CD8-positive, alpha-beta memory T cell (primary cell): ENCODE measurements around the gene MID1. TPM values are rescaled to one million over a fixed set of nuclear protein-coding genes. Genes with fewer than 3 reads are reported as not detected.

ENCODE experiments used
- CTCF ChIA-PET: fragments of 350-600 bp; sonication (Branson Sonifier 250); formaldehyde crosslinking; loops from one replicate; lab custom pipeline; 2021; ENCODE audit warnings: antibody characterized with exemption; lab: Charles Lee
- POLR2A ChIA-PET: fragments of 350-600 bp; sonication (Branson Sonifier 250); formaldehyde crosslinking; loops from one replicate; lab custom pipeline; 2021; ENCODE audit warnings: antibody characterized with exemption; lab: Charles Lee
- DNase-seq, 5 donors: peaks; one replicate each; pipeline versions ENCODE4 v3.0.0 to v3.0.0-alpha.2; 2020 to 2022; ENCODE audit warnings: mixed read lengths in 1 of 5
- H3K27ac ChIP-seq: one replicate; pipeline ENCODE4 v1.7.0; 2013; ENCODE audit warnings: low read depth, mild to moderate bottlenecking, low read length, moderate library complexity
- H3K27me3 ChIP-seq: 2 replicates; pipeline ENCODE4 v1.7.0; 2013; ENCODE audit warnings: low read length, mild to moderate bottlenecking; ENCODE audit not compliant: insufficient read depth, poor library complexity, severe bottlenecking
- H3K36me3 ChIP-seq: 2 replicates; pipeline ENCODE4 v1.7.0; 2013; ENCODE audit warnings: mild to moderate bottlenecking, low read length, moderate library complexity; ENCODE audit not compliant: insufficient read depth
- H3K4me1 ChIP-seq: 2 replicates; pipeline ENCODE4 v1.7.0; 2013; ENCODE audit warnings: mild to moderate bottlenecking, low read length, moderate library complexity; ENCODE audit not compliant: insufficient read depth
- H3K4me3 ChIP-seq: 2 replicates; pipeline ENCODE4 v1.7.0; 2013; ENCODE audit warnings: mild to moderate bottlenecking, low read length
- H3K9me3 ChIP-seq: 2 replicates; pipeline ENCODE4 v1.7.0; 2013; ENCODE audit warnings: mild to moderate bottlenecking, low read length
- H3K27ac Mint-ChIP-seq, 8 donors: one replicate each; pipeline ENCODE4 v1.8.0; 2020 to 2021; ENCODE audit warnings: mixed read lengths in 8 of 8, mild to moderate bottlenecking in 6 of 8, inconsistent platforms in 3 of 8, moderate library complexity in 3 of 8
- H3K27me3 Mint-ChIP-seq, 2 donors: one replicate each; pipeline ENCODE4 v1.8.0; 2020 to 2021; ENCODE audit warnings: mixed read lengths in 2 of 2, mild to moderate bottlenecking in 1 of 2, moderate library complexity in 1 of 2
- H3K36me3 Mint-ChIP-seq, 3 donors: one replicate each; pipeline ENCODE4 v1.8.0; 2020 to 2021; ENCODE audit warnings: mixed read lengths in 3 of 3, inconsistent platforms in 1 of 3, mild to moderate bottlenecking in 1 of 3
- H3K4me1 Mint-ChIP-seq, 3 donors: one replicate each; pipeline ENCODE4 v1.8.0; 2020 to 2021; ENCODE audit warnings: mixed read lengths in 3 of 3, inconsistent platforms in 1 of 3, mild to moderate bottlenecking in 1 of 3
- H3K4me3 Mint-ChIP-seq, 7 donors: one replicate each; pipeline ENCODE4 v1.8.0; 2020 to 2021; ENCODE audit warnings: mixed read lengths in 7 of 7, mild to moderate bottlenecking in 6 of 7, moderate library complexity in 4 of 7, inconsistent platforms in 2 of 7
- H3K9me3 Mint-ChIP-seq, 5 donors: one replicate each; pipeline ENCODE4 v1.8.0; 2020 to 2022; ENCODE audit warnings: mixed read lengths in 5 of 5, mild to moderate bottlenecking in 3 of 5, moderate library complexity in 2 of 5, inconsistent platforms in 1 of 5
- polyA plus RNA-seq: library from polyadenylated mRNA; unstranded; fragments of 300-500 nt; fragmentation: Illumina TruSeq; gene quantifications from one replicate; pipeline ENCODE4 v1.2.3, GENCODE V29; 2021
- total RNA-seq, 2 experiments: library from RNA; stranded (reverse); gene quantifications; one replicate each; pipeline ENCODE4 v1.2.3, GENCODE V29; 2021

MID1 gene
- total and polyA plus RNA-seq, 3 experiments from 2014 or later = not detected

DNA sequence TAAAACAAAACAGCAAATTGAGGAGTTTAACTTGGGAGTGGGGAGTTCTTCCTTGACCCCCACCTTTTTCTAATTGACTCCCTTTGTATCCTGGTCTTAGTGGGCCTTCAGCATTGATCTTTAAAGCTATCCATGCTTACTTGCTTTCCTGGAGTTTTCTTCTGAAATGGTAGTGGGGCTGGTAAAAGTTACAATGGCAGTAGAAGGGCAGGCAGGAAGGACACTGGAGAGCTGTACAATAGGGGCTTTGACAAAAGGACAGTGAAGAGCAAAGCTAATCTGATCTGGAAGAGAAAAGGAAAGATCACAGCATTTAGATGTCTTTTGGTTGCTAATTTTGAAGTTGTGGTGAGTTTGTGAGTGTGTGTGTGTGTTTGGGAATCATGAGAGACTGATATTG, 111.5 kb downstream of the MID1 start:
- ChIA-PET POLR2A (no interaction called here), CTCF (no interaction called here)
- Mint-ChIP-seq H3K4me3 (no peak overlapping the region), H3K27ac (no peak overlapping the region), H3K4me1 (no peaks in the 10 kb centered on the region), H3K36me3 (no peaks in the 10 kb centered on the region), H3K27me3 (peaks cover 0 to 3% of the 10 kb centered on the region in 2 donors), H3K9me3 (peaks cover 0 to 3% (median 1%) of the 10 kb centered on the region in 5 donors)
- H3K4me1 ChIP-seq = no peaks in the 10 kb centered on the region
- no peaks in the 10 kb centered on the region for H3K27me3 ChIP-seq
- no peaks in the 10 kb centered on the region for H3K36me3 ChIP-seq
- no peak overlapping the region for H3K4me3 ChIP-seq
- H3K9me3 ChIP-seq = no peaks in the 10 kb centered on the region
- DNase-seq = no peak
- no peak overlapping the region for H3K27ac ChIP-seq

DNA sequence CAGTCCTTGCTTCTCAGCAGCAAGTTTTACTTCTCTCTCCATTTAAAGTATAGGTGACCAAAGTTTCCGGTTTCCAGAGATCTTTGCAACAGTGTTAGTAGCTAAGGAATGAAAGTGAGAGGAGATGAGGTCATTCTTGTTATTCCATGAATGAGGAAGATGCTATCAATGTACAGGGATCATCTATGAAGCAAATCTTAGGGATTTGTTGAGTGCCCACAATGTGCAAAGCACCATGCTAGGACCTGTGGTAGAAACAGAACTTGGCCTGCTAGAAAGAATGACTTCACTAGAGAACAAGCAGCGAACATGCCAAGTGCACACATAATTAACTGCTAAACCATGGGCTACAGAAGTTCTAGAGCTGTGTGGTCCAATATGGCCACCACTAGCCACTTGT, 112.5 kb downstream of the MID1 start:
- ChIA-PET CTCF (no interaction called here), POLR2A (no interaction called here)
- no peaks in the 10 kb centered on the region for H3K36me3 ChIP-seq
- no peaks in the 10 kb centered on the region for H3K9me3 ChIP-seq
- no peaks in the 10 kb centered on the region for H3K4me1 ChIP-seq
- Mint-ChIP-seq H3K4me3 (no peak overlapping the region), H3K27ac (no peak overlapping the region), H3K27me3 (peaks cover 0 to 3% of the 10 kb centered on the region in 2 donors), H3K4me1 (no peaks in the 10 kb centered on the region), H3K9me3 (peaks cover 0 to 3% (median 1%) of the 10 kb centered on the region in 5 donors), H3K36me3 (no peaks in the 10 kb centered on the region)
- DNase-seq = no peak
- H3K27ac ChIP-seq = no peak overlapping the region
- no peaks in the 10 kb centered on the region for H3K27me3 ChIP-seq
- H3K4me3 ChIP-seq = no peak overlapping the region

DNA sequence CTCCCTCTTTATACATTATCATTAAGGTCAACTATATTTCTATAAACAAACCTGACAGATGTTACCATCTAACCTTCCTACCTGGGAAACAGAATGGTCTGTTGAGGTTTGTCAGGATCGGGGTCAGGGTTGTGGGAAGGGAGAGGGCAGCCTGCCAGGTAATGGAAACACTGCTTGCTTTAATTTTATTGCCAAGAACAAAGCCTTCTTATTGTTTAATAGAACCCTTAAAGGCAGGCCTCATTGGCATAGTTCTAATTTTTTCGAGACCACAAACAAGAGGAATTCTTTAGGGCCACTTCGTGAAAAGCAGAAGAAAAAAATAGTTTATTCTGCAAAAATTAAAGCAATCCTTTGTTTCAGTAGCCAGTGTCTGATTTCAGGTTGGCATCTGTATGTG, 113.2 kb downstream of the MID1 start:
- Mint-ChIP-seq H3K27ac (no peak overlapping the region), H3K4me3 (no peak overlapping the region), H3K27me3 (peaks cover 0 to 3% of the 10 kb centered on the region in 2 donors), H3K4me1 (no peaks in the 10 kb centered on the region), H3K36me3 (no peaks in the 10 kb centered on the region), H3K9me3 (peaks cover 0 to 7% (median 1%) of the 10 kb centered on the region in 5 donors)
- Histone ChIP-seq H3K4me3 (no peak overlapping the region), H3K27me3 (no peaks in the 10 kb centered on the region), H3K9me3 (no peaks in the 10 kb centered on the region), H3K4me1 (no peaks in the 10 kb centered on the region), H3K27ac (no peak overlapping the region), H3K36me3 (no peaks in the 10 kb centered on the region)
- POLR2A ChIA-PET = no interaction called here
- no peak for DNase-seq
- CTCF ChIA-PET = no interaction called here

DNA sequence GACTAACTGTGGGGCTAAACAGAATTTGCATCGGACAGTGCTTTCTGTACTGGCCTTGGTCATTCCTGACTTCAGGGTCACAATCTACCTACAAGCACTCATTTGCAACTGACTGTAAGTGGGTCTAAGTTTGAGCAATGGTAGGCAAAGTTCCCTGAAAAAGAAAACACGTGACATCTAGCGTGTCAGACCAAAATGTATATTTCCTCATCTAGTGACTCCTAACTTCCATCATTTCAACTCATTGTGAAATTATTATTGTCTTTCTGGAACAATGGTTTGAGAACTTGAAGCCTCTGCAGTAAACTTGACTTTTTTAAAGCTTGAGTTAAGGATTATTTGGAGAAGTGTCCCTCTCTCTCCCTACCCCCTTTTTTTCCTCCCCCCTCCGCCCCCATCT, 113.6 kb downstream of the MID1 start:
- Mint-ChIP-seq H3K36me3 (no peaks in the 10 kb centered on the region), H3K4me1 (no peaks in the 10 kb centered on the region), H3K4me3 (no peak overlapping the region), H3K9me3 (peaks cover 0 to 8% (median 1%) of the 10 kb centered on the region in 5 donors), H3K27me3 (peaks cover 0 to 3% of the 10 kb centered on the region in 2 donors), H3K27ac (no peak overlapping the region)
- Histone ChIP-seq H3K9me3 (no peaks in the 10 kb centered on the region), H3K4me3 (no peak overlapping the region), H3K27ac (no peak overlapping the region), H3K4me1 (no peaks in the 10 kb centered on the region), H3K36me3 (no peaks in the 10 kb centered on the region), H3K27me3 (no peaks in the 10 kb centered on the region)
- ChIA-PET POLR2A (no interaction called here), CTCF (no interaction called here)
- DNase-seq = no peak

DNA sequence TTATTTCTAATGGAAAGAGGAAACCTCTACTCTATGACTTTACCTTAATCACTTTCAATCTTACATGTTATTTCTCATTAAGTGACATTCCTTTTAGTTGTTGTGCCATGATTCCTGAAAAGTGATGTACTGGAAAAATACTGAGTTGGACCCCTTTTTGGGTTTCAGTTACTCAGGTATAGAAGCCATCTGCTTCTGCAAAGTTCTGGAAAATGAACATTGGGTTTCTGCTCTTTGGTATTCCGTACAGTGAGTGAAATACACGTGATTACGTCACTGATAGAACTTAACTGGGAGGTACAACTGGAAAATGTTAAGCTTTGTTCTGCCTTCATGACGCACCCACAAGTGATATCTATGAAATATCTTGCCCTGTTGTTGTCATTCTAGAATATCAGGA, 114.7 kb downstream of the MID1 start:
- CTCF ChIA-PET = no interaction called here

DNA sequence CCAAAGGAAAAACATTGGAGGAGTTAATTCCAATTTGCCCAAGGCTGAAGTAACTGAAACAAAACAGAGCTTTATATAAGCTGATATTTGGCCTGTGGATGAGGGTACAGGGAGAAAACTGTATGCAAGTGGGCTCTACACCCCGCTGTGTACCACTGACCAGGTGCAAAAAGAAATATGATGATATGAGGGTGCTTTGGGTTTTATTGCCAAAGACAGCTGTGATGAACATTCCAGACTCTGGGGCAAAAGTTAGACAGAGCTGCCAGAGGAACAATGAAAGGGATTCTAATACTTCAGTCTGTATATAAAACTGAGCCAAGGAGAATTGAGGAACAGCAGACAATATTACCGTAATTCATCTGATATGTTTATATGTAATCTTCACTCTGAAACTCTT, 117.4 kb downstream of the MID1 start:
- POLR2A ChIA-PET = no interaction called here
- no peak overlapping the region for H3K4me3 ChIP-seq
- no peaks in the 10 kb centered on the region for H3K36me3 Mint-ChIP-seq
- no peak for DNase-seq
- H3K27ac Mint-ChIP-seq = no peak overlapping the region
- no peaks in the 10 kb centered on the region for H3K4me1 ChIP-seq
- no peaks in the 10 kb centered on the region for H3K4me1 Mint-ChIP-seq
- H3K27me3 Mint-ChIP-seq = peaks cover 0 to 3% of the 10 kb centered on the region in 2 donors
- H3K27ac ChIP-seq = no peak overlapping the region
- CTCF ChIA-PET = no interaction called here
- no peaks in the 10 kb centered on the region for H3K9me3 ChIP-seq
- no peaks in the 10 kb centered on the region for H3K36me3 ChIP-seq
- H3K27me3 ChIP-seq = no peaks in the 10 kb centered on the region
- peaks cover 0 to 8% (median 2%) of the 10 kb centered on the region in 5 donors for H3K9me3 Mint-ChIP-seq
- H3K4me3 Mint-ChIP-seq = no peak overlapping the region

More for the DNA sequence above, 114.7 kb downstream of the MID1 start:
- Histone ChIP-seq H3K27ac (no peak overlapping the region), H3K4me1 (no peaks in the 10 kb centered on the region), H3K36me3 (no peaks in the 10 kb centered on the region), H3K9me3 (no peaks in the 10 kb centered on the region), H3K27me3 (no peaks in the 10 kb centered on the region), H3K4me3 (no peak overlapping the region)
- H3K36me3 Mint-ChIP-seq = no peaks in the 10 kb centered on the region
- no peak overlapping the region for H3K27ac Mint-ChIP-seq
- POLR2A ChIA-PET = no interaction called here
- peaks cover 0 to 8% (median 2%) of the 10 kb centered on the region in 5 donors for H3K9me3 Mint-ChIP-seq
- DNase-seq = no peak
- no peak overlapping the region for H3K4me3 Mint-ChIP-seq
- peaks cover 0 to 3% of the 10 kb centered on the region in 2 donors for H3K27me3 Mint-ChIP-seq
- H3K4me1 Mint-ChIP-seq = no peaks in the 10 kb centered on the region

DNA sequence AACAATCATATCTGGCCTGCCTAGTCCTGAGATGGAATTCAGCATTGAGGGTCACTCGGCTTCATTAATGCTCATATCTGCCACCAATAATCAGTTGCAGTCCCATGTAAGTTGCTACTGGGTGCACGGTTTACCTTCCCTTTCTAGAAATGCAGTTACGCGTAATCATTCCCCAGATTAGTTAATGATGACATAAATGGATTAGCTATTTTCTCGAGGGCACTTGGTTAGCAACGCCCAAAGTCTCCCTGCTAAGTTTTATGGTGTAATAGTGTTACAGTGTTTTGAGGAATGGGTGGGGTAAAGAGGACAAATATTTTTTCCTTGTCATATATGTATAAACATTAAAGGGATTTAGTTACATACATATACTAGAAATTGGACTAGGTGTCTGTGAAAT, 118.8 kb downstream of the MID1 start:
- Histone ChIP-seq H3K4me3 (no peak overlapping the region), H3K36me3 (no peaks in the 10 kb centered on the region), H3K27ac (no peak overlapping the region), H3K27me3 (no peaks in the 10 kb centered on the region), H3K4me1 (no peaks in the 10 kb centered on the region), H3K9me3 (no peaks in the 10 kb centered on the region)
- peaks cover 0 to 3% of the 10 kb centered on the region in 2 donors for H3K27me3 Mint-ChIP-seq
- CTCF ChIA-PET = no interaction called here
- no peaks in the 10 kb centered on the region for H3K36me3 Mint-ChIP-seq
- H3K9me3 Mint-ChIP-seq = peaks cover 0 to 8% (median 2%) of the 10 kb centered on the region in 5 donors
- H3K4me3 Mint-ChIP-seq = no peak overlapping the region
- DNase-seq = no peak
- no peaks in the 10 kb centered on the region for H3K4me1 Mint-ChIP-seq
- POLR2A ChIA-PET = no interaction called here
- H3K27ac Mint-ChIP-seq = no peak overlapping the region

DNA sequence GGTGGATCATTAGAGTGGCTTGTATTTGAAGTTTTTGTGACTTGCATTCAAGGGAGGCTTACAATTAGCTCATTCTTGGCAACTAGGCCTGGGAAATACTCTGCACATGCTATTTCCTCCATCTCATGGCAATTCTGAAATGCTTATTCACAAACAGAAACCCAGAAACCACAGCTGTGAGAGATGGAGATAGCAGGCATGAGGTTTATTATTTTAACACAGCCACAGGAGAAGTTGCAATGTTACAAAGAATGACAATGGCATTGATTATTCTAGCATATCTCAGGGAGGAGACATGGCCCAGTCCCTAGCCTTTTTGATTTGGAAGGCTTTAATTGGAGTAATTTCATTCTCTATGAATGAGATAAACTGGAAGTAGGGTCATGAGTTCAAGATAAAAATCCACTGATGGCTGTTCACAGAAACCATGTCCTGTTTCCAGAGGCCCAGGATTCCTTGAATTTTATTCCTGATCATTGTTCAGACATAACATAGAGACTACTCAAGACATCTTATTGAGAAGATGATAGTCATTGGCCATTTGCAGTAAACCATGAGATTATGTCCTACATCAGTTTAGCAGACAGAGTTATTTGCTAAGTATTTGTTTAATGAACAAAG, 123.9 kb downstream of the MID1 start:
- H3K4me1 ChIP-seq = no peaks in the 10 kb centered on the region
- Mint-ChIP-seq H3K9me3 (peaks cover 0 to 4% (median 2%) of the 10 kb centered on the region in 5 donors), H3K4me3 (no peak overlapping the region), H3K27ac (no peak overlapping the region), H3K36me3 (no peaks in the 10 kb centered on the region), H3K27me3 (no peaks in the 10 kb centered on the region), H3K4me1 (no peaks in the 10 kb centered on the region)
- DNase-seq = no peak
- H3K9me3 ChIP-seq = no peaks in the 10 kb centered on the region
- no peaks in the 10 kb centered on the region for H3K36me3 ChIP-seq
- no peaks in the 10 kb centered on the region for H3K27me3 ChIP-seq
- no peak overlapping the region for H3K4me3 ChIP-seq
- CTCF ChIA-PET = no interaction called here
- H3K27ac ChIP-seq = no peak overlapping the region
- POLR2A ChIA-PET = no interaction called here
